Heart left ventricle (tissue), 13 donors: ENCODE data around the gene CFP.

Experiments
- CTCF ChIP-seq, 12 donors: fragments of 200-600 bp; sonication (generic) in 4 of 12; IDR thresholded peaks; one replicate each; pipeline versions ENCODE4 v1.5.0 to v1.8.0; 2018 to 2022; ENCODE audit warnings: antibody characterized with exemption in 12 of 12, mild to moderate bottlenecking in 5 of 12
- POLR2A ChIP-seq, 2 donors: fragments of 450-650 bp; IDR thresholded peaks; one replicate each; pipeline ENCODE4 v1.6.1; 2017; ENCODE audit warnings: antibody characterized with exemption in 2 of 2, mild to moderate bottlenecking in 2 of 2, moderate library complexity in 2 of 2
- donor health status: ischemic (EF 13 %, LVEDD 7.1; RV severe dilation, severe dysfunction).
- donor health status: DM: no; HTN: yes; CAD: no.
- donor health status: DM: no; HTN: no; CAD: no.
- donor health status: ischemic (EF 25% LVEDD 6.9; RV normal size, moderate dysfunction).
- donor health status: ischemic (EF 25% LVEDD 5.7; RV mildly dilated, moderate dysfunction).
- donor health status: ischemic (EF 35%, LVEDD 5.7; RV mildly dilated, moderate dysfunction).
- donor health status: nonischemic (EF 11% LVEDD 7.7; RV severe dilation, severe dysfunction).
- donor health status: DM: yes; HTN: yes; CAD: no.
- donor health status: PGD.
- donor health status: ischemic (EF 29% LVEDD 5.4; RV normal size, mild dysfunction).
- donor health status: nonischemic (EF 23%, LVEDD 6.1; RV moderate dilation, normal function).

- no peak for TF ChIP-seq CTCF (IDR thresholded peaks at IDR 0.05)
- TF ChIP-seq POLR2A (IDR thresholded peaks at IDR 0.05): no peak
These were observed 31.8 kb upstream of the CFP start for GRCh38 chrX:47661539-47661938.
